ENCODE measurements around the gene MCC.

MCC gene

GRCh38 chr5:113216545-113216944 is 271.7 kb downstream of the MCC start:
- TF ChIP-seq CTCF (IDR thresholded peaks at IDR 0.05; ENCODE audit: control insufficient read depth, extremely low read depth, insufficient read depth) = no peak
- no peak overlapping the region for H3K4me3 ChIP-seq (ENCODE audit: low read depth, low read length)
- no peak for DNase-seq (ENCODE audit: low read depth)

GRCh38 chr5:113215401-113216060 is 272.7 kb downstream of the MCC start:
- TF ChIP-seq CTCF (IDR thresholded peaks at IDR 0.05; ENCODE audit: control insufficient read depth, extremely low read depth, insufficient read depth) = no peak
- no peak for DNase-seq (ENCODE audit: low read depth)
- H3K4me3 ChIP-seq (ENCODE audit: low read depth, low read length) = no peak overlapping the region

- no peak overlapping the region for H3K4me3 ChIP-seq (ENCODE audit: low read depth, low read length)
- TF ChIP-seq CTCF (IDR thresholded peaks at IDR 0.05; ENCODE audit: control insufficient read depth, extremely low read depth, insufficient read depth) = no peak
- no peak for DNase-seq (ENCODE audit: low read depth)
Observed at GRCh38 chr5:113214606-113215323, 273.5 kb downstream of the MCC start.

- no peak overlapping the region for H3K4me3 ChIP-seq (ENCODE audit: low read depth, low read length)
- DNase-seq (ENCODE audit: low read depth) = no peak
- TF ChIP-seq CTCF (IDR thresholded peaks at IDR 0.05; ENCODE audit: control insufficient read depth, extremely low read depth, insufficient read depth) = no peak
Observed at GRCh38 chr5:113213551-113214425, 274.5 kb downstream of the MCC start.

GRCh38 chr5:113212244-113212920 is 275.9 kb downstream of the MCC start:
- no peak overlapping the region for H3K4me3 ChIP-seq (ENCODE audit: low read depth, low read length)
- no peak for DNase-seq (ENCODE audit: low read depth)
- TF ChIP-seq CTCF (IDR thresholded peaks at IDR 0.05; ENCODE audit: control insufficient read depth, extremely low read depth, insufficient read depth) = no peak

GRCh38 chr5:113209498-113209897 is 278.8 kb downstream of the MCC start:
- DNase-seq (ENCODE audit: low read depth) = no peak
- TF ChIP-seq CTCF (IDR thresholded peaks at IDR 0.05; ENCODE audit: control insufficient read depth, extremely low read depth, insufficient read depth) = no peak
- no peak overlapping the region for H3K4me3 ChIP-seq (ENCODE audit: low read depth, low read length)
